Activated T-helper 9 cell treated with anti-CD3 and anti-CD28 coated beads, Interleukin-2, amount 50 U/mL, for 16 hours (primary cell): Measurements from ENCODE around the gene KCNE4.
"Not testable (repeated sequence)": the region's sequence is repeated elsewhere in the genome, so short reads cannot be mapped to it uniquely, and the experiment has no call there.

Source experiments
- DNase-seq: peaks from one replicate; pipeline ENCODE4 v3.0.0-alpha.2; 2020; ENCODE audit warnings: low read depth

KCNE4 gene

DNA sequence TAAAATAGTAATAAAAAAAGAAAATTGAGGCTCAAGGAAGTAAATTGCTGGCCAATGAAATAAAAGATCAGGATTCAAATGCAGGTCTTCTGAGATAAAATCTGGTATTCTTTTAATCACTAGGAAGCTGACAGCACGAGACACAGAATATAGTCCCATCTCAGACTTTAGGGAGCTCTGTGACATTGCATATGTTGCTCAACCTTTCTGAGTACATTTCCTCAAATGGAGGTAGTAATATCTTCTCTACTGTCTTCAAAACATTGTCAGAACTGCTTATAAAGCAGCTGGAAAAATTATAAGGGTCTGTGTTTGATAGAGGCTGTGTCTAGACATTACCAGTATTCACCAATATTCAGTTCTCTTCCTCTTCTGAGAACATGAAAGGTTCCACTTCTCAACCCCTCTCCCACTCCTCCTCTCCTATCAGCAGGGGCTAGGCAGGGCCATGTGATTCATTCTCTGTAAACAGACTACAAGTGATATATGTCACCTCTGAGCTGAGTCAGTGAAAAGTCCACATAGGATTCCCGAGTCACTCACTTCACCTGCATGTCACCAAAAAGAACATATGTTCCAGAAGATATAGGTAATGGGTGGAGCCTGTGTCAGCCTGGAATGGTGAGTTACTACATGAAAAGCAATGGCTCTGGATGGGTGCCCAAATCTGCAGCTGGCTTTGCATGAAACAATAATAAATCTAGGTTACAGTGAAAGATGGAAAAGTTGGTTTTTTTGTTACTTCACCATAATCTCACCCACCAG lies 7.1 kb downstream of the KCNE4 start:
- no peak for DNase-seq

DNA sequence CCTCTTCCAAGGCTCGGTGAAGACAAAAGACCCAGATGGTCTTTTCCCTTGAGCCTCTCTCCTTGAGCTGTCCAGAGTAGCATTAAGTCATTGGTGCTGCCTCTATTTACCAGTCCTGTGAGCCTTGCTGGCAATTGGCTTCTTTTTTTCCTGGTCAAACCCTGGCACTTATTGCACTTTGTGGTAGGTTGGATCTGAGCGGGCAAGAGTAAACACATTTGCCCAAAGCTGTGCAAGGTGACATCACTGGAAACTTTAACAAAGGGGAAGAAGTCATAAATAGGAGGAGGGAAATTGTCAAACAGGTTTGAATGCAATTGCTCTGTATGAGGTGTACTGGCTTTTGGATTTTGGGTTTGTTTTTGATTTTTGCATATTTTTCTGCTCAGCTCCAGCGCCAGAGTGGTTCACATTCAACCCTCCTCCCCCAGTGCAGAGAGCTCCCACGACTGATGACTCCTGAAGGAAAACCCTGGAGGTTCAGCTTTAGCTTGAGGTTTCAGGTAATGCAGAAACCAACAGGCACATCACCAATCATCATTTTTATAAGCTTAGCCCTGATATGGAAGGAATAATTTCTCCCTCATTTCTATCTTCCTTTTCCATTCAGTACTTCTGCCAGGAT lies 8.3 kb downstream of the KCNE4 start:
- no peak for DNase-seq

DNA sequence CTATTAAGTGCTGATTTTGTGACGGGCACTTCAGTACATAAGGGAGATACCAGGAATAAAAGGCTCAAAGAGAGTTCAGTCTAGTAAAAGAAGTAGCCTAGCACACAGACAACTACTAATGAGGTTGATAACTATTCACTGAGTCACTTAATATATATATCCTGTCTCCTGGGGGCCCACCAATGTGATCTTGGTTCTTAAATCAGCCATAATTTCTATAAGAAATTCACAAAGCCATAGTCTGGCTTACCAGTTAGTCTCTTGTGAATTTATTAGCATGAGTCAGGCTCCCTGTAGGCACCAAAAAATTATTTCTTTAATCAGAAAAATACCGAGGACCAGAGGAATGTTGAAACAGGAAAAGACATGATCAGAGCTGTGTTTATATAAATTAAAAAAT lies 10.4 kb downstream of the KCNE4 start:
- no peak for DNase-seq

DNA sequence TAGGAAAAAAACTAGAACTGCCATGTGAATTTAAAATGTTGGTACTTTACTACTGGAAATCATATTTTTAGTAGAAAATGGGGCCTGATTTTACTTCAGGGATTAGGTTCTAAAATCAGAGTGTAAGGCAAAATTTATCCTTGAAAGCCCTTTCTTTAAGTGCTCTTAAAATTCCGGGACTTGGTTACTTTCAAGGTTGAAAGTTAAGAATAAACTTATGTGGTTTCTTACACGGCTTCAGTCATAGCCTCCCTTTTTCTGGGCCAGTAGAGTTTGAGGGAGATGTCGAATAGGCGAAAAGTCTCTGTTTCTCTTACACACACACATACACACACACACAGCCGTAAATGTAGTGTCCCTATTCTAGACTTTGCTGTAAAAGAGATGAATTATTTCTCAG lies 13.1 kb downstream of the KCNE4 start:
- DNase-seq = no peak

DNA sequence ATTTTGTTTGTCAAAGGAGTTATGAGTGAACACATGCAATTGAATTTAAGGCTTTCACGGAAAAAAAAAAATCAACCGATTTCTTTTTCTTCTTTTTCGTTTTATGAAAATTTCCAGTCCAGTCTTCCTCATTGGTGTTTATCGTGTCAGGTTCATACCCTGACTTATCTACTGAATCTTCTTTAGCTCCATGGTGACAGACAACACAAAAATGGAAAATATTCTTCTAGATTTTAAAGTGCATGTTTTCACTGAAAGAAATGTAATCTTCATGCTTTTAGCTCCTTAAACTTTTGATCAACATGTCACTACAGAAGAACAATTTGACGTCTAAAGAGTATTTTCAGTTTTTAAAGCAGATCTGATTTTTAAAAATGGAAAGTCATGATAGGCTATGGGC lies 14.7 kb downstream of the KCNE4 start:
- DNase-seq = no peak

DNA sequence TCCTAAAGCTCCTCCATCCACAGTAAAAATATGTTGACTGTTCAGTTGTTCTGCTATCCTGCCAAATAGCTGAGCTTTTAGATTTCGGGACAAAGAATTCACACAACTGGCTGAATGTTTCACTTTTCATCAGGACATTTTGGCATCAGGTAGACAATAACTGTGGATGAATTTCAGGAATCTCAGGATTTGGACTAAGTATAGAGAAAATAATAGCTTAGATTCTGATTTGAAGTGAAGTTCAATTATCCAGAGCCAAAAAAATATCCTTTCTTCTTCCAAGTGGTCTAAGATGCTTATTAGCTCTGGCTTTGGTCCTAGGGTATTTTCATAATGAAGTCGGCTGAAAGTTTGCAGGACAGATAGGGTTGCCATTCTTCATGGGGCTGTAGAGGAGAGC lies 16.1 kb downstream of the KCNE4 start:
- no peak for DNase-seq

DNA sequence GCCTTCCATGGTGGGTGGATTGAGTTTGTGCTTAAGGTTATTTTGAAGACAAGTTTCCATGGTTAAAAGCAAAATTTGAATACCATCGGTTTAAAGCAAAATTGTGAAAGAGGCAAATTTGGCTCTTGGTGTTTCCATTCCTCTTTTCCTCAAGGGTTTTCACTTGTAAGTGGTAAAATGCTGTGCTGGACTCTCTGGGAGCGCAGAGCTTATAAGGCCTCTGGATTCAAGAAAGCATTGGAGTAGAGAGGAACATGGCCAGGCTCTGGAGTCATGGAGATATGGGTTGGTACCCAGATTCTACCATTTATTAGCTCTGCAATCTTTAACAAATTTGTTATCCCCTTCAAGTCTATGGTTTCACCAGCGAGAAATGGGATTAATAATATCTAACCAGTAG lies 17.5 kb downstream of the KCNE4 start:
- no peak for DNase-seq

DNA sequence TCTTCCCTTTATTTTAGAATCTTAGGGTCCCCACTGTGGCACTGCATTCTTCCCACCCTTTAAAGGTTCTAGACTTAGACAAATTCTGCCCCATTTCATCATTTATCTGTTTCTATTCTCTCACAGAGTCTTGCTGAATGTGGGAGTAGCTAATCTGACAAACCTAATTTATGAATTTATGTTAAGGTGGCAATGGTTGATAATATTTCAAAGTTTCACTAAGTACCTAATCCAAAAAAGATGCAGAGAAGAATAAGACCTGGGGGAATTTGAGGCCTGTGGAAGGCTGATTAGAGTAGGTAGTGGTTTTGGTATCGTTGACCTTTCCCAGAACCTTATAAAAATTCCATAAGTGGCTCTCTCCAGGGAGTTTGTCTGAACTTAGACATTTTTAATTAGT lies 18.0 kb downstream of the KCNE4 start:
- no peak for DNase-seq

DNA sequence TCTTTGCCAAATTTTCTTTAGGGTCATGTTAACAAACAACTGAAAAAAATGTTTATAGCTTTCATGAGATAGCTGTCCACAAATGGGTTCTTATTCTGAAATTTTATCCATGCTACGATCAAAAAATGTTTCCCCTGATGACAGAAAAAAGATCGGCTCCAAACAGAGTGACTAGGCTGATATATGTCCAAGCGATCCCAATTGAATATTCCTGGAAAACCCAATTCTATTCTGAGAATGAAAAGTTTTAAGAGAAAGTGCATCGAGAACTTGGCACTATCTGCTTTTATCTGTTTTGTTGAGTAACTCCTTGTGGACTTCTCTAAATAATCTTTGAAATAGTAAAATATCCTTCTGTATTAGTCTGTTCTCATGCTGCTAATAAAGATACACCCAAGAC lies 19.1 kb downstream of the KCNE4 start:
- DNase-seq = no peak

DNA sequence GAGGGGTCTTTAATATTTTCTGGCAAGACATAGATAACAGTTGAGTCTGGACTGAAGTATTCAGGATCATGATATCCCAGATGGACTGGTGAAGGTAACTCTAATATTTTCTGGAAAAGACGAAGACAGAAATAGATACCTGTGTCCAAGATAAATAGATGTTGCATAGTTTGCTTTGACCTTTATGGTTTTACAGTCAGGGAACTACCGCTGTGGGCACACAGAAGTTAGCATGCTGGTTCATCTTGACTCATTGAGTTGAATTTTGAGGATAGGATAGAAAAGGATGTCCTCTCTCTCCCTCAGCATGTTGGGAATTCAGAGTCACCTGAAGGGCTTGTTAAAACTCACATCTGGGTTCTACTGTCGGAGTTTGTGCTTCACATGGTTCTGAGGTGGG lies 20.8 kb downstream of the KCNE4 start:
- DNase-seq = no peak

DNA sequence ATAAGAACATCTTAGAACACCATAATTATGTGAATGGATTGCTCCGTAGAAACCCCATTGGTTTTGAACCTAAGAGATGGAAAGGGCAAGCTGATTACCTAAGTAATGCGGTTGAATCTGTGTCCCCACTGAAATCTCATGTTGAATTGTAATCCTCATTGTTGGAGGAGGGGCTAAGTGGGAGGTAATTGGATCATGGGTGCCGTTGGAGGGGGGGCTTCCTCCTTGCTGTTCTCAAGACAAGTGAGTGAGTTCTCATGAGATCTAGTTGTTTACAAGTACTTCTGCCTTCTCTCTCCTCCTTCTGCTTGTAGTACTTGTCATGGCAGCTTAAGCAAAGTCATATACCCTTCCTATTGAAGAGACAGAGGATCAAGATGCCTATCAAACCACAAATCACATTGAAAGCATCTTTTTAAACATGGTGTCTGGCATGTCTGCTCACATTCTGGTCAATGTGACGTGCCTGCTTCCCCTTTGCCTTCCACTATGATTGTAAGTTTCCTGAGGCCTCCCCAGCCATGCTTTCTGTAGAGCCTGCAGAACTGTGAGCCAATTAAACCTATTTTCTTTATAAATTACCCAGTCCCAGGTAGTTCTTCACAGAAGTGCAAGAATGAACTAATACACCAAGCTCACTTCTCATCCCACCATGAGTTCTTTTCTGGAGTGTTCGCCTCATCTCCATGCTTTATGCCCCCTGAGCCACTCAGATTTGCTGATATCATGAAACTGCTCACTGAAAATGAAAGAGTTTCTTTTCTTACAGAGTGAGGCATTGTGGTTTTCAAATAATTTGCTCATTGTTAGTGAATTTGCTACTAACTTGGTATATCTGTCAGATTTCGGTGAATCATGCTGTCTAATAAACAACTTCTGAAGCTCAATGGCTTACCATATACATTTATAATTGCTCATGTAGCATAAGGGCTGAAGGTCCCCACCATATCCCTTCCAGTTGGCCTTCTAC lies 23.6 kb downstream of the KCNE4 start:
- DNase-seq = no peak

DNA sequence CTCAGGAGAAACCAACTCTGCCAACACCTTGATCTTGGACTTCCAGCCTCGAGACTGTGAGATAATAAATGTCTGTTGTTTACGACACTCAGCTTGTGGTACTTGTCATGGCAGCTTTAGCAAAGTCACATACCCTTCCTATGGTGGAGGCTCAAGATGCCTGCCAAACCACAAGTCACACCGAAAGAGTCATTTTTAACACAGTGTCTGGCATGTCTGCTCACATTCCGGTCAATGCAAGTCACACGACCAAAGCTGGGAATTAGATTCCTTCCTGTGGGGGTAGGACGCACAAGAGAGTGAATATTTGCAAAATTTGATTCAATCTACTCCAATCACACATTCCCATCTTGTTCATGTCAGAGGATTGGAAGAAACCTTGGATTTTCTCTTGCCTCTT lies 24.6 kb downstream of the KCNE4 start:
- DNase-seq = no peak

DNA sequence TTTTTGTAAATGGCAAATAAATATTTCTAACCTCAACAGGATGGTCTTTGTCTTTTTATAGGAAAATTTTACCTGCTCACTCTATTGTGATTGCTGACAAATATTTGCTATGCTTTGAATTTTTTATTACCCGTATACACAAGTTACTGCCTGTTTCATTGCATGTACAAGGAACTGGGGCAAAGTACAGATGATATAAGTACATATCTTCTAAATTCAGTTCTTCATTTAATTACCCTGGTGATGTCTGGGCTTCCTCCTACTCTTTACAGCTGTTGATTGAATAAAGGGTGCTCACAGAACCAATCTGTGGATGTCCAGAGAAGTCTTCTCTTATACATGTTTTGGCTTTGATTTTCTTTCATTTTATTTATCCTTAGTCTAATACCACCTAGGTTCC lies 26.5 kb downstream of the KCNE4 start:
- DNase-seq = no peak

DNA sequence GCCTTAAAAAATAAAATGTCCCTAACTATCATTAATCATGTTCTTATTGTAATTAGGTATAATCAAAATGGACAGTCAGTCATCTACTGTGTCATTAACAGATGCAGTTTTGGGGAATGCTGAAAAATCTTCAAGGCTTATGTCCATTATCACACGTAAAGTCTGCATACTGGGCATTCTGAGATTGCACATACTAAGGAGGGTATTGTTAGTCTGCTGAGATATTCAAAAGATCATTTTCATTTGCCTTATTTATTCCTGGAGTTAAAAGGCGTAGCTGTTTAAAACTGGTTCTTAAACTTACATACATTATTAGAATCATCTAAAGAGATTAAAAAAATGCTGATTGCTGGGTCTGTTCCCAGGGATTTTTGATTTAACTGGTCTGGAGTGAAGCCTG lies 27.4 kb downstream of the KCNE4 start:
- DNase-seq = no peak

DNA sequence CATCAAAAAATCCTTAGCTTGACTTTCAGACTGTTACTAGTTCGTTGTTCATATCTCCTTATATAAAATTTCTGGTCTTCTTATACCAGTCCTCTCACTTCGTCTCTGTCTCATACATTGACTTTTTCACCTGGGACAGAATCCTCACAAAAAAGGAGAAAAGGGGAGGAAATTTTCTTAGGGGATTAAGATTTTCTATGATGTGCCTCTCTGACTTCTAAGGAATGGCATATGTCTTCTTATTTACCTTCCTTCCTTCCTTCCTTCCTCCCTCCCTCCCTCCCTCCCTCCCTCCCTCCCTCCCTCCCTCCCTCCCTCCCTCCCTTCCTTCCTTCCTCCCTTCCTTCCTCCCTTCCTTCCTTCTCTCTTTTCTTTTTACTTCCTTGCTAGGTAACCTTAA lies 27.9 kb downstream of the KCNE4 start:
- DNase-seq = no peak

DNA sequence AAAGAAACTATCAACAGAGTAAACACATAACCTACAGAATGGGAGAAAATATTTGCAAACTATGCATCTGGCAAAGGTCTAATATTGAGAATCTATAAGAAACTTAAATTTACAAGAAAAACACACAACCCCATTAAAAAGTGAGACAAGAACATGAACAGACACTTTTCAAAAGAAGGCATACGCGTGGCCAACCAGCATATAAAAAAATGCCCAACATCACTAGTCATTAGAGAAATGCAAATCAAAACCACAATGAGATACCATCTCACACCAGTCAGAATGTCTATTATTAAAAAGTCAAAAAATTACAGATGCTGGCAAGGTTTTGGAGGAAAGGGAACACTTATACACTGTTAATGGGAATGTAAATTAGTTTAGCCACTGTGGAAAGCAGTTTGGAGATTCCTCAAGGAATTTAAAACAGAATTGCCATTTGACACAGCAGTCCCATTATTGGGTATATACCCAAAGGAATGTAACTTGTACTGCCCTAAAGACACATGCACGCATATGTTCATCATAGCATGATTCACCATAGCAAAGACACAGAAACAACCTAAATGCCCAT lies 28.9 kb downstream of the KCNE4 start:
- not testable (repeated sequence) for DNase-seq

DNA sequence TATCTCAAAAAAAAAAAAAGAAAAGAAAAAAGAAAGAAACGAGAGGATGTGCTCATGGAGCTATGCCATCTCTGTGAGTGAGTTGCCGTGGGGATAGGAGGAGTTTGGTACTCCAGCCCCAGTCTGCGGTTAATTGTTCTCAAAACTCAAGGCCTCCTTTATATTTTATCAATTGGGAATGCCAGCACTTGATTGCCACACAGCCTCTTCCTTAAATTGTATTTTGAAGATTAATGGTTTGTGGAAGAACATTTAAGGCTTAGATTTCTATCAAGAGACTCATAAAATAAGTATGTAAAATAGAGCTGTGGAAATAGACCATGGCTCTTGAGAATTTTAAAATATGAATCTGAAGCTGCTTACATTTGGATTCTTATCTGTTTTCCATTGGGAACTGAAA lies 29.8 kb downstream of the KCNE4 start:
- no peak for DNase-seq

DNA sequence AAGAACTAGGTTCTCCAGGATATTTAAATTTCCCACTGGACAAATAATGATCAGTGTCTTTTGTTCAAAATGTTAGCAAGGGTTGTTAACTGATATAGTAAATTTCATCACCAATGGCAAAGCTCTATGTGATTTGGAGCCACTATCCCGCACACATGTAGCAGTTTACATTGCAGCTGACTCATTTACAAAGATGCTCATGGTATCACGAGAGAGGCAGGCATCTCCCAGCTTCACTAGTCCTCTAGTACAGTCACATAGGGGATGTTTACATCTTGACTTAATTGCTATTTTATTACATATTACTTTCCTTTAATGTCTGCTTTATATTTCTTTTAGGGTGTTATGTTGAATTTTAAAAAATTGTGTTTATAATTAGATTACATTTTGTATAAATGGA lies 30.7 kb downstream of the KCNE4 start:
- no peak for DNase-seq

DNA sequence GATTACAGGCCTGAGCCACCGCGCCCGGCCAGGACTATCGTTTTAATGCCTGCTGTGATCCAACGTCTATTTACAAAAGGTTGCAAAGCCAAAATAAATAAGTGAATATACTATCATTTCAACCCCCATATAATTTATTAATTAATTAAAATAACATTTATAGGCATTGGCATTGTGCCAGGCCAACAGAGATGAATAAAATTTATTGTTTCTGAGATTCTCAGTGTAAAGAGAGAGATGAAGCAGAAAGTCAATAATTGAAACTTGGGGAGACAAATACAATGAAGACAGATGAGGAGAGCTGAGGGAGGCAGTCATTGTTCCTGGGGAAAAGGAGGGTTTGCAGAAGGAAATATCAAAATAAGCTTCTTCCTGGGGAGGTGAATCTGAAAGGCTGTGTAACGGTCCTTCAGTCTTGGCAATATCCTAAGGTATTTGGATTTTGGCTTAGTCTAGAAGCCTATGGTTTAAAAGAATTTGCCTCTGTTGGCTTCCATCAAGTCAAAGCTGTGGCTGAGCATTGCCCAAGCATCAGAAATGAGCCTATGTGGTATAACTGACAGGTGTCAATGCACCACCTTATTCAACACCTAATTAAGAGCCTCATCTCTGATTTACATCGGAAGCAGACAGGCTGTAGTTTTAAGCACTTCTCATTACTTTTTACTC lies 31.5 kb downstream of the KCNE4 start:
- DNase-seq = no peak

DNA sequence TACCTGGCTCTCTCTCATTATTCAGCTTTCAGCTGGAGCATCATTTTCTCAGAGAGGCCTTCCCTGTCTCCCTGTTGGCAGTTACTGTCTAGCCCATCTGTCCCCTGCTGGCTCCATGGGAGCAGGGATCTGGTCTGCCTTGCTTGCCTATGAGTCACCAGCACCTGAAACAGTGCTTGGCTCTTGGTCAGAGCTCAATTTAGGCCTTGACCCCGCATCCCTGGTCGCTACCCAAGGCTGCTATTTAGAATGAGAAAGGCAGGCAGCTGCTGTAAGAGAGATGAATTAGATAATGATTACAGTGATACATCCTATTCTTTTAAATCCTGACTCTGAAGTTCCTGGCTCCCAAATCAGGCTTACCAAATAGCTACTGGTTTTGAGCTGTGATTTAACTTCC lies 32.9 kb downstream of the KCNE4 start:
- DNase-seq = no peak

DNA sequence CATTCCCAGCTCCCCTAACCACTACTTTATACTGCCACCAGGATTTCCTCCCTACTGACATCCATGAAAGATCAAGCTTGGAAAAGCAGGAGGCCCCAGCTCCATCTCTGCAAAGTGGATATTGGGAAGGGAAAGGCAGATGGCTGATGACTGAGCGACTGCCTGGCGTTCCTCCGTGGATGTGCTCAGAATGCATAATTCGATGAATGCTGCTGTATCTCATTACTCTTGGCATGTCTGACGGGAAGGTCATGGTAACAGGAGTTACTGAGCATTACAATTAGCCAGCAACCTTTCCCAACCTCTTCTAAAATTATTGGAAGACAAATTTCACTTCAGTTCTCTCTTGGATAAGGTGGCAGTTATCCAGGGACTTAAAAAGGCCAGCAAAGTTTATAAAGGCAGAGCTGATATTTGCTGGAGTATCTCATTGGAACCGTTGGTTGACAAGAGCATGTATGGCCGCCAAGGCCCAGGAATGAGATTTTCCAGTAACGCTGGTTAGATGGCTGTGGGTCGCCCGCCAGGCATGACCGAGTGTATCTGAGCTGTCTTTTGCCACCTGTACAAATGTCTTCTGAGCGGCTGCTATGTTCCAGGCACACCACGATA lies 34.5 kb downstream of the KCNE4 start:
- no peak for DNase-seq

DNA sequence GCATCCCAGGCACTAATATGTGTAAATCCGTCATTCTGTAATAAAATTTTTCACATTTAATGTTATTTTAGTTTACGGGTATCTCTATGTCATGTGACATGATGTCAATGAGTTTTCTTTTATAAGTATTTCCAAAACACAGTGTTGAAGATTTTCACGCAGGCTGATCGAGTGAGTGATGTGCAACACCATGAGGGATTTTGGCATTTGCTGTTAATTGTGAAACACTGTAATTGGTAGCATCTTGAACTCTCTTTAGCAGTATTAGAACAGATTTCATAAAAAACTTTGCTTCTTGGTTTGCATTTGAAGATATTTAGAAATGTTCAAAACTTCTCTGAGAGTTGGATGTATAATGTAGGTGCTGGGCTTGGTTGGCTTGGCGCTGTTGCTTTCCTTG lies 35.5 kb downstream of the KCNE4 start:
- DNase-seq = no peak
